HG03095 (cell line): Measurements from ENCODE around the gene WBP2NL.
"Not testable (repeated sequence)": the region's sequence is repeated elsewhere in the genome, so short reads cannot be mapped to it uniquely, and the experiment has no call there.

Source experiments
- ATAC-seq: cut with Tn5 transposase; IDR thresholded peaks from one replicate; pipeline ENCODE4 v1.9.1; 2021; ENCODE audit warnings: moderate library complexity; ENCODE audit not compliant: unreplicated experiment

Gene WBP2NL

DNA sequence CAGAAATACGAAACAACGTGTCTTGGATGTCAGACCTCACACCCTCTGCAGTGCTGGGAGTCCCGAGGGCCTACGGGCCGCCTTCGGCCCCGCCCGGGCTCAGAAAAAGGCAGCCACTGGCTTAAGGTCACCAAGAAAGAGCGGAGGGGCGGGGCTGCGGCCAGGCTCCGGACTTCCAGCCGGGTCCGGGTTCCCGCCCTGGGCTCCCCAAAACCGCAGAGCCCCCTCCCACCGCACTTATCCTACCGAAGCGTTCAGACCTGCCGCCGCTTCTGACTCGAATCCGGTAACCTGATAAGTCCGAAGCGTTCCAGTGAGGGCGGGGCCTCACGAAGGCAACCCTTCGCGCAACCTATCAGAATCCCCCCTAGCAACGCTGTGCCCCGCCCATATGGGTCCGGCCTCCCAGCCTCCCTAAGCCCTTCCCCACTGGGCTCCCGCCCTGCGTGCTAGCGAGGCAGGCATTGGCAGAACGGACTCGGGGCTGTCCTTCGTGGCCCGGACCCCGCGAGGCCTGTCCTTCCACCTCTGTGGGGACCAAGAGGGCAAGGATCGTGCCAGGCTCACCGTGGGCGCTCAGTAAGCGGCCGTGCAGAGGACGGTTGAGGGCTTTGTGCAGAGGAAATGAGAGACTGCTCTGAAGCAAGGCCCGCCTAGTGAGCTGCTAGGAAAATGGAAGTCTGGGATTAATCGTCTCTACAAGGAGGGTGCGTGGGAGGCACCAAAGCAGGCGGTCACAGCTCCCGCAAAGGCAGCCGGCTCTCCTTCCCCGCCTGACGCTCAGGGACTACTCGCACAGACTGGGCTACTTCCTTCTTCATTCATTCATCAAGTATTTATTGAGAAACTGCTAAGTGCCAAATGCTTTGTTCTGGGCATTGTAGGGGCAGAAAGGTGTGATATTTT, 72.2 kb downstream of the WBP2NL start, which contains the start of gene NAGA:
Gene NAGA (minus strand): TSS at position 296 of the 906 bp plus-strand sequence. CDS start 515 bp downstream, outside the sequence.
- peak; percentile 83 for ATAC-seq

DNA sequence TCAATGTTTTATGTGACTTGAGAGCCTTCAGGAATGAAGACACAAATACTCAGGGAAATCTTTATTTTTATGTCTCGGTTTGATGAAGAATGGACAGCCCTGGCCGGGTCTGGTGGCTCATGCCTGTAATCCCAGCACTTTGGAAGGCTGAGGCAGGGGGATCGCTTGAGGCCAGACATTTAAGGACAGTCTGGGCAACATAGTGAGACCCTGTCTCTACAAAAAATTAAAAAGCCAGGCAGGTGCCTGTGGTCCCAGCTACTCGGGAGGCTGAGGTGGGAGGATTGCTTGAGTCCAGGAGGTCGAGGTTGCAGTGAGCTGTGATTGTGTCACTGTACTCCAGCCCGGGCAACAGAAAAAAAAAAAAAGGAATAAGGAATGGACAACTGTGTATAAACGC, 72.9 kb downstream of the WBP2NL start:
- ATAC-seq: not testable (repeated sequence)

DNA sequence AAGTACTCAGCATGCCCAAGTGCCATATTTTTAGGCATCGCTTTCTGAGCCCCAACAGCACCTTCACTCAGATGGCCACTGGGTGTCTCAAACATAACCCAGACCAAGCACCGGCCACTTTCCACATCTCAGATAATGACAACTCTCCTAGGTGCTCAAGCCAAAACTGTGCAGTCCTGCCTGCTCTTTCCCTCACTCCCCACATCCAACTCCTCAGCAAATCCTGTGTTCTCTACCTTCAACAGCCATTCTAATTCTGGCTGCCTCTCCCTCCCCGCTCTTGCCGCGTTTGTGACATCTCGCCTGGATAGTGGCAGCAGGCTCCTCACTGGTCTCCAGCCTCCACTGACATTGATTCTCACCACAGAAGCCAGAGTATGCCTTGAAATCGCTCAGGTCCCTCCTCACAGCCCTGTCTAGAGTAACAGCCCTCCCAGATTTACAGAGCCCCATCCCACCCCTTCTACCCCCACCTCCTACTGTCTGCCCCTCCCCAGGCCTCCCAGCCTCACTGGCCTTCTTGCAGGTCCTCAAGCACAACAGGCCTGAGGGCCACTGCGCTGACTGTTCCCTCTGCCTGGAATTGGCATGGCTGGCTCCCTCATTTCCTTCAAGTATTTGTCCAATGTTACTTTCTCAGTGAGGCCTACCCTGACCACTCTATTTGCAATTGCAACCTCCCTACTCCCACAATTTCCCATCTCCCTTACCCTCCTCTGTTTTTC, 74.2 kb downstream of the WBP2NL start:
- no peak for ATAC-seq

DNA sequence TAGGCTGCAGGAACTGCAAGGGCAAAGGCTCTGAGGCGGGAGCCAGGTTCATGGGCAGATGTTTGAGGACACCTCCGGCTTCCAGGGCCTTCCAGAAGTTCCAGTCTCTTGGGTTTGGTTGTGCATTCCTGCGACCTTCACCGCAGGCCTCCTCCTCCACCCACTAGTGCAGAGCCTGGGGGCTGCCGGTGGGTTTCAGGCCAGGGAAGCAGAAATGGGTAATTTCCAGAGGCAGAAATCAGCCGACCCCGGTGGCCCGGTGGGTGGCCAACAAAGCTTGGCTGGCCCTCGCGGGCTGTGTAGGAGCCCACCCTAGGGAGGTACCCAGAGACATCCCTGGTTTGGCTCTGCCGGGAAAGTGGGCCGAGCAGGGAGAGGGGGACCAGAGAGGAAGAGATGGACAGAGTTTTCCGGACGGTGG, 75.0 kb downstream of the WBP2NL start:
- no peak for ATAC-seq

DNA sequence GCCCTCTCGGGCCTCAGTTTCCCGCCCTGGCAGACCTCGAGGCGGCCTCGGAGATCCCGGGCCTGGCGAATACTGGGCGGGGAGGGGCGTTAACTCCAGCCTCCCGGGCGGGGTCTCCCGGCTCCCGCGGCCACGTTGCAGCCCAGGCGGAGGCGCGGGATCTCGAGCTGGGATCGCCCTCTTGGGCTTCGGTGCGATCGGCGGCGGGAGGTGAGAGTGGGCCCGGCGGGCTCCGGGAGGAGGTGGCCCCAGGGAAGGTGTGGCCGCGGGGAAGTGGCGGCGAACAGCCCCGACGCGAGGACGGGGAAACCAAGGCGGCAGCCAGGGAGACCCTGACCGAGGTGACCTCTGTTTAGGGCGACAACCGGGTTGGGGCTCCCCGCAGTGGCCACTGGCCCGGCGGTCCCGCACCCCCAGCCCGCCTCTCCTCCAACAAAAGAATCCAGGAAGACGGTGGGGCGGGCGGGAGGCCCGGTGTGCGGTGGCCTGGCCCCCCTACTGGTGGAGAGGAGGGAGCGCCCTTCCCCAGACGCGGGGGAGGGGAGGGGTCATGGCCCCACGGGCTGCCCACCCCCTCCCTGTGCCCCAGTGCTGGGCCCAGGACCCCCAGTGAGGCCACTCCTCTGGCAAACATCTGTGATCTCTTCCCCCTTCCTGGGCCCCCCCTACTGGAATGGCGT, 75.7 kb downstream of the WBP2NL start, which contains the start of gene PHETA2:
Gene PHETA2 (plus strand): TSS at position 117 of the 680 bp plus-strand sequence. CDS start 3,046 bp downstream, outside the sequence.
- ATAC-seq: no peak

DNA sequence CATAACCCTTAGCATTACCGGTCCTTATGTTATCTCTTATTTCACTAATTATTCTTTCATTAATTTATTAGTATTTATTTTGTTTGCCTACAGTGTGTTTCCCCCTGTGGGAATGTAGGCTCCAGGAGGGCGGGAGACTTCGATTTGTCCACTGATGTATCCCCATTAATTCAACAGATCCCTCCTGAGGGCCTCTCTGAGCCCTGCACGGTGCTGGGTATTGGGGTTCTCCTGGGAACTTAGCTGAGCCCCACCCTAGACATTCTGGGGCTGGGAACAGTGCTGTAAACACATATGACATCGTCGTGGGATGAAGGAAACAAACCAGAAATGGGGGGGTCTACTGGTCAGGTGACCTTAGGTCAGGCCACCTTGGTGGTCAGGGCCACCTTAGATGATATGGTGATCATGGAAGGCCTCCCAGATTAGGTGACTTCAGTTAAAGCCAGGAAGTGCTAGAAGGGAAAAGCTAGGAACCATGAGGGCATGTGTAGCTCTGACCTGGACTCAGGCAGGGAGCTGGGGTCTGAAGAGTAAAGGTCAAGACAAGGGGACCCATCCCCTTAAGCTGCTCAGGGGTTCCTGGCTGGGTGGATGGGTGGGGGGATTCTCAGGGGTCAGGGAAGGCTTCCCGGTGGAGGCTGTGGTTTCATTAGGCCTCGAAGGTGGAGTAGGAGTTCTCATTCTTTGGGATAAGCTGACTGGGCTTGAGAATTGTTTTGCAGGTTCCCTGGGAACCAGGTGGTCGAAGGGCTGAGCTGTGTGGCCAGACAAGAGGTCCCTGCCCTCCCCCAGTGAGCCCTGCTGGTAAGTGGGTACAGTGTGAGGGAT, 76.5 kb downstream of the WBP2NL start:
- no peak for ATAC-seq

DNA sequence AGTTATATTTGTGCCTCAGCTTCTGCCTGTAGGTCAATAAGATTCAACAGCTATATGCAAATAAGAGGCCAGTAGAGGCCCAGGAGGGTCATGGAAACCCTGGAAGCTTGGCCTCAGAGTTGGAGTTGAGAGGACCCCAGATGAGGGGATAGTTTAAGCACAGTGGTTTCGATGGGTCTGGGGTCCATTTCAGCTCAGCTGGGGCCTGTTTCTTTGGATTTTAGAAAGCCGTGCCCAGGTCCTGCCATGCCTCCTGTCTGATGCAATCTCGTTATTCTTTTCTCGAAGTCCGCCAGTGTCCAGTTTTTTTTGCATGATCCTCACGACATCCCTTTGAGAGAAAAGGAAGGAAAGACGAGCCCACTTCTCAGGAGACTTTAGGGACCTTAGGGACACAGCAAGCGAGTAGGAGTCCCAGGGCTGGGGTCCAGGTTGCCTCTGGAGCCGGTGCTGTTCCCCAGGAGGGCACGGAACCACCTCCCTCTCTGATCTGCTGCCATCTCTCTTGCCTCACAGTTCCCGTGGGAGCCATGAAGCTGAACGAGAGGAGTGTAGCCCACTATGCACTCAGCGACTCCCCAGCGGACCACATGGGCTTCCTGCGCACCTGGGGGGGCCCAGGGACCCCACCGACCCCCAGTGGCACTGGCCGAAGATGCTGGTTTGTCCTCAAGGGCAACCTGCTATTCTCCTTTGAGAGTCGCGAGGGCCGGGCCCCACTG, 78.3 kb downstream of the WBP2NL start:
- ATAC-seq: no peak

DNA sequence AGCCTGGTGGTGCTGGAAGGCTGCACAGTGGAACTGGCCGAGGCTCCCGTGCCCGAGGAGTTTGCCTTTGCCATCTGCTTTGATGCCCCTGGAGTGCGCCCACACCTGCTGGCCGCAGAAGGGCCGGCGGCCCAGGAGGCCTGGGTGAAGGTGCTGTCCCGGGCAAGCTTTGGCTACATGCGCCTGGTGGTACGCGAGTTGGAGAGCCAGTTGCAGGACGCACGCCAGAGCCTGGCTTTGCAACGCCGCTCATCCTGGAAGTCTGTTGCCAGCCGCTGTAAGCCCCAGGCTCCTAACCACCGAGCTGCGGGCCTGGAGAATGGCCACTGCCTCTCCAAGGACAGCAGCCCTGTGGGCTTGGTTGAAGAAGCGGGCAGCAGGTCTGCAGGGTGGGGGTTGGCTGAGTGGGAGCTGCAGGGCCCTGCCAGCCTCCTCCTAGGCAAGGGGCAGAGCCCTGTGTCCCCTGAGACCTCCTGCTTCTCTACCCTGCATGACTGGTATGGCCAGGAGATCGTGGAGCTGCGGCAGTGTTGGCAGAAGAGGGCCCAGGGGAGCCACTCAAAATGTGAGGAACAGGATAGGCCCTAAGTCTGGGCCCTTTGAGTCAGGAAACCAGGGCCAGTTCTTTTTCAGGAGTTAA, 79.0 kb downstream of the WBP2NL start:
- no peak for ATAC-seq
